HepG2 (cell line): ENCODE results near the gene PLEKHG5. TPM values are rescaled to one million over a fixed set of nuclear protein-coding genes. Genes with fewer than 3 reads are reported as not detected.
A peak's percentile ranks its signal among the peaks of the same experiment; 100 is the strongest.

Source experiments
- ATAC-seq: fragments of 200-7000 bp; cut with Tn5 transposase; 3 replicates; pipeline ENCODE4 v1.9.1; 2020; ENCODE audit warnings: mild to moderate bottlenecking, moderate library complexity
- BruUV-seq: library from RNA; stranded (reverse); fragments of 400-500 nt; replicated peaks from 2 replicates; lab custom pipeline; 2021; lab: Mats Ljungman, UMichigan
- CTCF ChIA-PET: fragments of 300-600 bp; formaldehyde crosslinking; extraction: SDS; loops from one replicate; lab custom pipeline; 2021; ENCODE audit warnings: low total read pairs, inconsistent platforms, low intra/inter-chr PET ratio; lab: Yijun Ruan, JAX
- POLR2A ChIA-PET: fragments of 350-600 bp; sonication (Branson Sonifier 250); formaldehyde crosslinking; loops from one replicate; lab custom pipeline; 2020; ENCODE audit warnings: antibody characterized with exemption, inconsistent platforms; lab: Yijun Ruan, JAX
- DNase-seq: peaks from one replicate; pipeline ENCODE4 v3.0.0-alpha.2; 2015; ENCODE audit warnings: low spot score
- FAIRE-seq: peaks from 3 replicates; lab custom pipeline; 2011; peaks lifted over from hg19 to GRCh38; lab: Jason Lieb, UNC
- H2AFZ ChIP-seq: one replicate; pipeline ENCODE4 v1.6.1; 2011; ENCODE audit warnings: low read length, inconsistent platforms
- H3K27ac ChIP-seq: fragments of 300-600 bp; 3 replicates; pipeline ENCODE4 v1.8.0; 2011; ENCODE audit warnings: mixed run types, mild to moderate bottlenecking, mixed read lengths, low read length, inconsistent platforms; ENCODE audit not compliant: insufficient read depth; ENCODE audit errors: extremely low read length
- H3K27me3 ChIP-seq, 2 experiments: fragments of 200-600 bp in 1 of 2; 2 replicates in 1 of 2; 3 replicates in 1 of 2; pipeline versions ENCODE4 v1.6.0 to v1.8.0; 2011; ENCODE audit warnings: low read length in 2 of 2, mild to moderate bottlenecking in 2 of 2, moderate library complexity in 2 of 2, inconsistent platforms in 1 of 2; ENCODE audit not compliant: insufficient read depth in 2 of 2, control insufficient read depth in 1 of 2
- H3K36me3 ChIP-seq, 2 experiments: fragments of 200-600 bp in 1 of 2; replicated peaks in 1 of 2; 2 replicates in 1 of 2; 3 replicates in 1 of 2; pipeline versions ENCODE4 v1.5.1 to v1.8.0; 2011; ENCODE audit warnings: low read length in 2 of 2, inconsistent platforms in 1 of 2; ENCODE audit not compliant: insufficient read depth in 2 of 2, control insufficient read depth in 1 of 2
- H3K4me1 ChIP-seq: 2 replicates; pipeline ENCODE4 v1.5.1; 2012; ENCODE audit warnings: low read length, inconsistent platforms; ENCODE audit not compliant: insufficient read depth
- H3K4me2 ChIP-seq: 2 replicates; pipeline ENCODE4 v1.6.0; 2011; ENCODE audit warnings: low read depth, low read length, inconsistent platforms
- H3K4me3 ChIP-seq, 3 experiments: fragments of 200-600 bp in 1 of 3; sonication (generic), shearing (Covaris generic) in 1 of 3; replicated peaks in 1 of 3; 2 replicates each; pipeline ENCODE4 v1.5.1; 2011 to 2016; ENCODE audit warnings: low read length in 3 of 3, inconsistent platforms in 2 of 3, low read depth in 2 of 3, mild to moderate bottlenecking in 2 of 3, control low read depth in 1 of 3, mixed read lengths in 1 of 3; ENCODE audit not compliant: insufficient read depth in 1 of 3
- H3K79me2 ChIP-seq: one replicate; pipeline ENCODE4 v1.6.1; 2011; ENCODE audit warnings: low read length, inconsistent platforms; ENCODE audit not compliant: insufficient read depth
- H3K9ac ChIP-seq: 2 replicates; pipeline ENCODE4 v1.6.0; 2011; ENCODE audit warnings: mild to moderate bottlenecking, low read depth, low read length, inconsistent platforms; ENCODE audit not compliant: insufficient read depth
- H3K9me3 ChIP-seq: 2 replicates; pipeline ENCODE4 v1.5.1; 2012; ENCODE audit warnings: mild to moderate bottlenecking, low read length
- H4K20me1 ChIP-seq: 2 replicates; pipeline ENCODE4 v1.6.0; 2011; ENCODE audit warnings: inconsistent platforms, mild to moderate bottlenecking, low read length, moderate library complexity; ENCODE audit not compliant: insufficient read depth
- ARHGAP35 ChIP-seq: sonication (generic); formaldehyde crosslinking; IDR thresholded peaks from 2 replicates; pipeline ENCODE4 v1.9.0; 2022; ENCODE audit warnings: mild to moderate bottlenecking, inconsistent platforms, moderate library complexity, missing genetic modification reagents, borderline replicate concordance
- ARID4A ChIP-seq: sonication (generic); formaldehyde crosslinking; IDR thresholded peaks from 2 replicates; pipeline ENCODE4 v1.5.0; 2020; ENCODE audit warnings: mild to moderate bottlenecking, missing genetic modification reagents, borderline replicate concordance
- ELF3 ChIP-seq: IDR thresholded peaks from 2 replicates; pipeline ENCODE4 v1.6.1; 2016; ENCODE audit warnings: missing genetic modification reagents, missing compliant biosample characterization
- ELF4 ChIP-seq: sonication (generic); formaldehyde crosslinking; IDR thresholded peaks from 2 replicates; pipeline ENCODE4 v1.5.0; 2020; ENCODE audit warnings: missing genetic modification reagents, mild to moderate bottlenecking, moderate library complexity, borderline replicate concordance
- ETV5 ChIP-seq: IDR thresholded peaks from 2 replicates; pipeline ENCODE4 v1.6.1; 2018; ENCODE audit warnings: missing biosample characterization, missing genetic modification reagents, inconsistent platforms, borderline replicate concordance
- HNRNPL ChIP-seq: fragments of 200-400 bp; formaldehyde crosslinking; IDR thresholded peaks from 2 replicates; pipeline ENCODE4 v1.6.1; 2017; ENCODE audit warnings: mild to moderate bottlenecking, low read depth, low read length
- LCORL ChIP-seq, 2 experiments: fragments of 450-650 bp in 1 of 2; sonication (generic) in 1 of 2; formaldehyde crosslinking in 1 of 2; IDR thresholded peaks; 2 replicates each; pipeline versions ENCODE4 v1.5.0 to v1.6.1; 2017 to 2020; ENCODE audit warnings: antibody characterized with exemption in 1 of 2, missing genetic modification reagents in 1 of 2
- MED1 ChIP-seq: sonication (generic); formaldehyde crosslinking; IDR thresholded peaks from 2 replicates; pipeline ENCODE4 v1.4.0; 2020; ENCODE audit warnings: missing genetic modification reagents
- SALL1 ChIP-seq: sonication (generic); formaldehyde crosslinking; IDR thresholded peaks from 2 replicates; pipeline ENCODE4 v1.8.0; 2022; ENCODE audit warnings: mild to moderate bottlenecking, missing genetic modification reagents
- SAP130 ChIP-seq: IDR thresholded peaks from 2 replicates; pipeline ENCODE4 v1.6.1; 2016; ENCODE audit warnings: low read depth
- SOX13 ChIP-seq, 3 experiments: fragments of 450-650 bp in 1 of 3; sonication (generic) in 1 of 3; formaldehyde crosslinking in 1 of 3; IDR thresholded peaks in 2 of 3; conservative IDR thresholded peaks in 1 of 3; 2 replicates each; pipeline versions ENCODE4 v1.5.0 to v1.6.1; 2016 to 2020; ENCODE audit warnings: antibody characterized with exemption in 1 of 3, mild to moderate bottlenecking in 1 of 3, missing compliant biosample characterization in 1 of 3, missing genetic modification reagents in 1 of 3, moderate library complexity in 1 of 3
- ZBTB7A ChIP-seq: sonication (generic); formaldehyde crosslinking; IDR thresholded peaks from 2 replicates; pipeline ENCODE4 v1.8.0; 2022; ENCODE audit warnings: mild to moderate bottlenecking, missing genetic modification reagents
- ZNF205 ChIP-seq: IDR thresholded peaks from 2 replicates; pipeline ENCODE4 v1.6.1; 2018; ENCODE audit warnings: missing biosample characterization, missing genetic modification reagents
- ZNF263 ChIP-seq: sonication (generic); formaldehyde crosslinking; IDR thresholded peaks from 2 replicates; pipeline ENCODE4 v1.4.0; 2020; ENCODE audit warnings: missing genetic modification reagents
- ZNF274 ChIP-seq: sonication (generic); formaldehyde crosslinking; IDR thresholded peaks from 2 replicates; pipeline ENCODE4 v1.5.1; 2020; ENCODE audit warnings: mild to moderate bottlenecking, missing genetic modification reagents
- ZNF629 ChIP-seq: sonication (generic); formaldehyde crosslinking; conservative IDR thresholded peaks from 2 replicates; pipeline ENCODE4 v1.5.0; 2020; ENCODE audit warnings: missing genetic modification reagents
- WGBS: methylation state at CpG from one replicate; pipeline ENCODE4 v1.1.6; 2017; ENCODE audit warnings: low lambda C conversion rate; 5-methylcytosine and 5-hydroxymethylcytosine counted together
- in situ Hi-C: cut with HindIII; loops from 2 replicates; pipeline ENCODE4 v1.10.0; 2017; ENCODE audit warnings: low pct_unique_long_range_greater_than_20kb; ENCODE audit not compliant: extremely low pct_ligation_motif_present
- intact Hi-C: fragments of 100-400 bp; cut with micrococcal nuclease; formaldehyde crosslinking; loops from one replicate; pipeline ENCODE4 v1.10.0; 2022; ENCODE audit not compliant: unreplicated experiment
- polyA plus RNA-seq, 8 experiments: library from polyadenylated mRNA; depleted of rRNA in 3 of 8; stranded (reverse) in 7 of 8; unstranded in 1 of 8; fragments of >200 nt; fragmentation: Illumina TruSeq in 4 of 8; extraction: Trizol in 4 of 8; gene quantifications; 2 replicates each; pipeline versions ENCODE4 v1.2.1 to v1.2.3, GENCODE V29; 2011 to 2016; ENCODE audit warnings: low read depth in 4 of 8, missing spikeins in 1 of 8, mixed read lengths in 1 of 8; ENCODE audit not compliant: insufficient read depth in 1 of 8
- total RNA-seq, 5 experiments: library from RNA; depleted of rRNA; stranded (reverse); fragments of >200 nt; fragmentation: Illumina TruSeq; extraction: Trizol; gene quantifications; 2 replicates each; pipeline ENCODE4 v1.2.3, GENCODE V29; 2016; ENCODE audit warnings: low read depth in 1 of 5
- TF ChIP-seq, protein P1 (sequence below): sonication (generic); formaldehyde crosslinking; IDR thresholded peaks from 2 replicates; pipeline ENCODE4 v1.8.0; 2022; ENCODE audit warnings: missing genetic modification reagents, mild to moderate bottlenecking, moderate library complexity, borderline replicate concordance

PLEKHG5 gene
- total and polyA plus RNA-seq, 2 of the 13 experiments (the other 11 are each of a cell fraction or from before 2014, with no cell fraction given), result 1.9 to 3.5 TPM

DNA sequence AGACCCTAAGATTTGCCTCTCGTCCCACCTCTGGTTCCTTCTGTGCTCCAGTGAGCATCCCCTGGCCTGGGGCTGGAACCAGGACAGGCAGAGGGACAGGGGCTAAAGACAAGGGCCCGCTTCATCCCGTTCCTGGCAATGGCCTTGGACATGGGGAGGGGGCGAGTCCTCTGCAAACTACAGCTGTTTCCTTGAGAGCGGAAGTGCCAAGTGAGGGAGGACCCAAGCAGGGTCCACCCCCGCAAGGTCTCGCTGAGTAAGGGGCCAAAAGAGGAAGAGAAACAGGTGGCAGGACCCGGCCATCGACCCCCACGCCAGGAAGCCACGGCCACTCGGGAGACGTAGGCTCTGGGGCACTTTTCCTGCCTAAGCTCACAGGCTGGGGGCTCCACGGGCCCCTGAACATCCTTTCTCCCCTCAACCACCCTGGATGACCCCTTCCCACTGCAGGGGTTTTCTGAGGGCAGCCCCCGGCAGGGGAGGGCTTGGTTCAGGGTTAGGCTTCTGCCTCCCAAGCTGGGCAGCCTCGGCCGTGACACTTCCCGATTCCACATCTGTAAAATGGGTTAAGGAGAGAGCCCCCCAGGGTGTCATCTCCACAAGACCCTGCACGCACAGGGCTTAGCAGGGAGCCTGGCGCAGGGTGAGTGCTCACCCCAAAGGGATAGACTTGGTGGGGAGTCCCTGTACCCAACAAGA lies 17.9 kb upstream of the PLEKHG5 start:
- Histone ChIP-seq H3K27me3 (peaks cover 20 to 40% of the 10 kb centered on the region in 2 experiments; a peak in 4 of 5 replicates), H3K4me2 (peak overlapping the region; percentile 53; the same call in 1 of the 2 replicates), H3K36me3 (no peaks in the 10 kb centered on the region), H2AFZ (no peak overlapping the region), H4K20me1 (no peaks in the 10 kb centered on the region), H3K79me2 (no peaks in the 10 kb centered on the region), H3K27ac (no peak overlapping the region), H3K9ac (no peak overlapping the region), H3K4me1 (peaks cover 80% of the 10 kb centered on the region), H3K9me3 (no peaks in the 10 kb centered on the region), H3K4me3 (peak overlapping the region in 1 of 3 experiments; percentile 35; a peak in 1 of 6 replicates)
- ChIA-PET CTCF (no interaction called here), POLR2A (interaction anchor here (0.6 to 1.2 kb wide), 4 partner anchors 12 to 45 kb away, joined by 3 read pairs; partner anchors contain the start of genes NOL9 and TAS1R1)
- DNase-seq (no peak), FAIRE-seq (no peak), ATAC-seq (no peak)
- intact Hi-C loops (no loop called here), in situ Hi-C loops (no loop called here)
- BruUV-seq, result no TSS peak
- 12% methylated on average over 11 of the region's 20 CpGs for WGBS
- TF ChIP-seq LCORL (IDR thresholded peaks at IDR 0.05) (no peak), LCORL (CRISPR knock-in tag; IDR thresholded peaks at IDR 0.05) (peak; percentile 60; the same call in 1 of the 2 replicates), ELF4 (no peak), SAP130 (CRISPR knock-in tag) (peak; percentile 48), HNRNPL (no peak), ARID4A (peak; percentile 39; the same call in 1 of the 2 replicates), ZNF274 (CRISPR knock-in tag) (no peak), ZNF263 (CRISPR knock-in tag) (peak; percentile 33; the same call in 1 of the 2 replicates), ZNF629 (peak; percentile 60), ARHGAP35 (CRISPR knock-in tag) (no peak), ZBTB7A (peak; percentile 71; the same call in 1 of the 2 replicates), ZNF205 (CRISPR knock-in tag) (no peak), ETV5 (CRISPR knock-in tag) (peak; percentile 72), SALL1 (CRISPR knock-in tag) (peak; percentile 31; the same call in 1 of the 2 replicates), SOX13 (IDR thresholded peaks at IDR 0.05) (no peak), SOX13 (CRISPR knock-in tag; conservative IDR thresholded peaks at IDR 0.05 in 1 of 2, IDR thresholded peaks at IDR 0.05 in 1 of 2) (peak in 1 of 2 experiments; percentile 20; a peak in 1 of 4 replicates), MED1 (CRISPR knock-in tag) (0 out of 2 replicates have a peak, but pooled peaks have one; percentile 39), ELF3 (CRISPR knock-in tag) (0 out of 2 replicates have a peak, but pooled peaks have one; percentile 15)
- TF ChIP-seq, protein P1, sequence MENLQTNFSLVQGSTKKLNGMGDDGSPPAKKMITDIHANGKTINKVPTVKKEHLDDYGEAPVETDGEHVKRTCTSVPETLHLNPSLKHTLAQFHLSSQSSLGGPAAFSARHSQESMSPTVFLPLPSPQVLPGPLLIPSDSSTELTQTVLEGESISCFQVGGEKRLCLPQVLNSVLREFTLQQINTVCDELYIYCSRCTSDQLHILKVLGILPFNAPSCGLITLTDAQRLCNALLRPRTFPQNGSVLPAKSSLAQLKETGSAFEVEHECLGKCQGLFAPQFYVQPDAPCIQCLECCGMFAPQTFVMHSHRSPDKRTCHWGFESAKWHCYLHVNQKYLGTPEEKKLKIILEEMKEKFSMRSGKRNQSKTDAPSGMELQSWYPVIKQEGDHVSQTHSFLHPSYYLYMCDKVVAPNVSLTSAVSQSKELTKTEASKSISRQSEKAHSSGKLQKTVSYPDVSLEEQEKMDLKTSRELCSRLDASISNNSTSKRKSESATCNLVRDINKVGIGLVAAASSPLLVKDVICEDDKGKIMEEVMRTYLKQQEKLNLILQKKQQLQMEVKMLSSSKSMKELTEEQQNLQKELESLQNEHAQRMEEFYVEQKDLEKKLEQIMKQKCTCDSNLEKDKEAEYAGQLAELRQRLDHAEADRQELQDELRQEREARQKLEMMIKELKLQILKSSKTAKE (CRISPR knock-in tag), result 0 out of 2 replicates have a peak, but pooled peaks have one; percentile 45
